Measurements from ENCODE around the gene SMIM32.

DNA sequence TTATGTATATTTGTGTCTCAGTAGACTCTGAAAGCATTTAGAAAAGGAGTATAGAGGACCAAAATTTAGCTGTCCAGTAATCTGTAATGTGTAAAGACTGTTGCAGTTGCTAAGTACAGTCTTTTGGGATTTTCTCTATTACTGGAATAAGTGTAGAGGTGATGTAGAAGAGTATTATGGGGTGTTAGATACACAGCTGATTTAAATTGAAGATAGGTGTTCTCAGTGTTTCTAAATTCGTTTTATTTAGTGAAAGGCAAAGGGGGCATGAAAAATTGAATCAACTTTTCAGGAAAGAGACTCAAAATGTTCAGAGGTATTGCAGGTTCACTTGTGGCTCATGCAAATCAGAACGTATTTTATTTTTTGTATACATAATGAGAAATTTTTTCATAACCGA lies 46.8 kb downstream of the SMIM32 start:
- TF ChIP-seq, protein P1, sequence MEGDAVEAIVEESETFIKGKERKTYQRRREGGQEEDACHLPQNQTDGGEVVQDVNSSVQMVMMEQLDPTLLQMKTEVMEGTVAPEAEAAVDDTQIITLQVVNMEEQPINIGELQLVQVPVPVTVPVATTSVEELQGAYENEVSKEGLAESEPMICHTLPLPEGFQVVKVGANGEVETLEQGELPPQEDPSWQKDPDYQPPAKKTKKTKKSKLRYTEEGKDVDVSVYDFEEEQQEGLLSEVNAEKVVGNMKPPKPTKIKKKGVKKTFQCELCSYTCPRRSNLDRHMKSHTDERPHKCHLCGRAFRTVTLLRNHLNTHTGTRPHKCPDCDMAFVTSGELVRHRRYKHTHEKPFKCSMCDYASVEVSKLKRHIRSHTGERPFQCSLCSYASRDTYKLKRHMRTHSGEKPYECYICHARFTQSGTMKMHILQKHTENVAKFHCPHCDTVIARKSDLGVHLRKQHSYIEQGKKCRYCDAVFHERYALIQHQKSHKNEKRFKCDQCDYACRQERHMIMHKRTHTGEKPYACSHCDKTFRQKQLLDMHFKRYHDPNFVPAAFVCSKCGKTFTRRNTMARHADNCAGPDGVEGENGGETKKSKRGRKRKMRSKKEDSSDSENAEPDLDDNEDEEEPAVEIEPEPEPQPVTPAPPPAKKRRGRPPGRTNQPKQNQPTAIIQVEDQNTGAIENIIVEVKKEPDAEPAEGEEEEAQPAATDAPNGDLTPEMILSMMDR (IDR thresholded peaks at IDR 0.05): no peak
- TF ChIP-seq POLR2A (IDR thresholded peaks at IDR 0.05) (no peak), EP300 (IDR thresholded peaks at IDR 0.05; ENCODE audit: low read depth) (no peak), POLR2AphosphoS5 (IDR thresholded peaks at IDR 0.05) (no peak)
